Measurements from ENCODE around the gene PI4K2A.

GRCh38 chr10:97719602-97720001, 79.1 kb downstream of the PI4K2A start:
- no peak for TF ChIP-seq CTCF (IDR thresholded peaks at IDR 0.05 in 4 of 5, conservative IDR thresholded peaks at IDR 0.05 in 1 of 5)
- TF ChIP-seq POLR2A (IDR thresholded peaks at IDR 0.05): no peak

All from gastrocnemius medialis (tissue), 4 donors.